Neural cell (in vitro differentiated cells): Measurements from ENCODE around the gene RAP1GAP2. TPM values are rescaled to one million over a fixed set of nuclear protein-coding genes. Genes with fewer than 3 reads are reported as not detected.

Experiments
- H2AFZ ChIP-seq: fragments of 200-600, 300-800 bp; sonication (generic), shearing (Covaris generic); 2 replicates; pipeline ENCODE4 v1.6.0; 2014; ENCODE audit warnings: low read depth, mild to moderate bottlenecking, antibody characterized with exemption, low read length, moderate library complexity
- H3F3A ChIP-seq: fragments of 200-600 bp; shearing (Covaris generic); 2 replicates; pipeline ENCODE4 v1.6.1; 2016; ENCODE audit warnings: mild to moderate bottlenecking, moderate library complexity, mixed read lengths, antibody characterized with exemption, low read length; ENCODE audit not compliant: insufficient read depth, poor library complexity, severe bottlenecking
- H3K27ac ChIP-seq: fragments of 200-600, 300-800 bp; sonication (generic), shearing (Covaris generic); 2 replicates; pipeline ENCODE4 v1.5.1; 2014; ENCODE audit warnings: mild to moderate bottlenecking, low read length, moderate library complexity
- H3K27me3 ChIP-seq: fragments of 300-800, 200-600 bp; sonication (generic), shearing (Covaris generic); 2 replicates; pipeline ENCODE4 v1.6.0; 2014; ENCODE audit warnings: mild to moderate bottlenecking, low read depth, low read length, moderate library complexity; ENCODE audit not compliant: insufficient read depth
- H3K36me3 ChIP-seq: fragments of 300-800, 200-600 bp; sonication (generic), shearing (Covaris generic); 2 replicates; pipeline ENCODE4 v1.5.1; 2014; ENCODE audit warnings: mild to moderate bottlenecking, antibody characterized with exemption, low read length, moderate library complexity; ENCODE audit not compliant: insufficient read depth
- H3K4me2 ChIP-seq: fragments of 300-800, 200-600 bp; sonication (generic), shearing (Covaris generic); 2 replicates; pipeline ENCODE4 v1.6.0; 2014; ENCODE audit warnings: mild to moderate bottlenecking, low read length
- H3K4me3 ChIP-seq: fragments of 300-800, 200-600 bp; sonication (generic), shearing (Covaris generic); 2 replicates; pipeline ENCODE4 v1.5.1; 2014; ENCODE audit warnings: mild to moderate bottlenecking, low read length, moderate library complexity
- H3K79me2 ChIP-seq: fragments of 200-600 bp; shearing (Covaris generic); replicated peaks from 2 replicates; pipeline ENCODE4 v1.6.0; 2014; ENCODE audit warnings: mild to moderate bottlenecking, low read length, moderate library complexity; ENCODE audit not compliant: insufficient read depth
- H3K9ac ChIP-seq: fragments of 300-800, 200-600 bp; sonication (generic), shearing (Covaris generic); 2 replicates; pipeline ENCODE4 v1.6.1; 2016; ENCODE audit warnings: mild to moderate bottlenecking, low read length, mixed read lengths
- H3K9me2 ChIP-seq: fragments of 200-600 bp; shearing (Covaris generic); 2 replicates; pipeline ENCODE4 v1.6.1; 2016; ENCODE audit warnings: mild to moderate bottlenecking, low read length, mixed read lengths; ENCODE audit not compliant: insufficient read depth
- H3K9me3 ChIP-seq: fragments of 200-600, 300-800 bp; sonication (generic), shearing (Covaris generic); 2 replicates; pipeline ENCODE4 v1.6.1; 2016; ENCODE audit warnings: mild to moderate bottlenecking, mixed run types, low read length, moderate library complexity, mixed read lengths
- H4K20me1 ChIP-seq: fragments of 200-600 bp; shearing (Covaris generic); 2 replicates; pipeline ENCODE4 v1.6.1; 2016; ENCODE audit warnings: mild to moderate bottlenecking, mixed run types; ENCODE audit not compliant: insufficient read depth
- EP300 ChIP-seq: fragments of 450-650 bp; conservative IDR thresholded peaks from 2 replicates; pipeline ENCODE4 v1.6.1; 2014; ENCODE audit warnings: antibody characterized with exemption, mild to moderate bottlenecking, moderate library complexity; ENCODE audit not compliant: poor library complexity, severe bottlenecking
- EZH2 ChIP-seq: fragments of 200-600, 300-800 bp; shearing (Covaris generic), sonication (generic); IDR thresholded peaks from 2 replicates; pipeline ENCODE4 v1.6.1; 2014; ENCODE audit warnings: antibody characterized with exemption, low read length, borderline replicate concordance, mild to moderate bottlenecking; ENCODE audit not compliant: insufficient read depth, poor library complexity, severe bottlenecking
- MXI1 ChIP-seq: fragments of 450-650 bp; conservative IDR thresholded peaks from 2 replicates; pipeline ENCODE4 v1.6.1; 2014; ENCODE audit warnings: antibody characterized with exemption, mild to moderate bottlenecking; ENCODE audit not compliant: poor library complexity, severe bottlenecking
- POLR2AphosphoS5 ChIP-seq: IDR thresholded peaks from 2 replicates; pipeline ENCODE4 v1.6.1; 2012
- RAD21 ChIP-seq: fragments of 450-650 bp; conservative IDR thresholded peaks from 2 replicates; pipeline ENCODE4 v1.6.1; 2014; ENCODE audit warnings: antibody characterized with exemption, mild to moderate bottlenecking, moderate library complexity
- SMC3 ChIP-seq: fragments of 450-650 bp; conservative IDR thresholded peaks from 2 replicates; pipeline ENCODE4 v1.6.1; 2014; ENCODE audit warnings: antibody characterized with exemption, mild to moderate bottlenecking, moderate library complexity; ENCODE audit not compliant: poor library complexity
- TAF1 ChIP-seq: IDR thresholded peaks from 2 replicates; pipeline ENCODE4 v1.6.1; 2012; ENCODE audit warnings: low read depth
- polyA plus RNA-seq: library from polyadenylated mRNA; depleted of rRNA; stranded (reverse); fragments of >200 nt; gene quantifications from 2 replicates; pipeline ENCODE4 v1.2.3, GENCODE V29; 2014
- TF ChIP-seq, protein P1 (sequence below): IDR thresholded peaks from 2 replicates; pipeline ENCODE4 v1.6.1; 2012; ENCODE audit warnings: borderline replicate concordance
- TF ChIP-seq, protein P2 (sequence below): fragments of 450-650 bp; IDR thresholded peaks from 2 replicates; pipeline ENCODE4 v1.5.1; 2014; ENCODE audit warnings: antibody characterized with exemption, mild to moderate bottlenecking, moderate library complexity; ENCODE audit not compliant: poor library complexity, severe bottlenecking

Gene RAP1GAP2
- polyA plus RNA-seq, 1 donor from 2014 or later, result 14.8 TPM

DNA sequence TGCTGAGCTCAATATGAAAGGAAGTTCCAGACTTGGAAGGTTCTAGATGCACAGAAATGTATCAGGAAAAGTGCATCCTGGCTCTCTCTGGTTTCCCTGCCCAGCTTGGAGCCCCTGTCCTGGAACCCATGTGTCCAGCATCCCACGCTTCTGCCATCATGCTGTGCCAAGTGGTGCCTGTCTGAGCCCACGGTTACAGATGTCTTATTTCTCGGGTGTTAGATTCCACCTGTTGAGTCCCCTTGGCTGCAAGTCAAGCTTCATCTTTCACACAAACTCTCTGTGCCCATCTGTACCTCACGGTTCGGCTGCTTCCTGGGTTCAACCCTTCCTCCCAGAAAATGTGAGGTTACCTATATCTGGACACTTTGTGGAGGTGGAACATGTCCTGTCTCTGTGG is 244.6 kb downstream of the RAP1GAP2 start:
- no peak overlapping the region for H3K9ac ChIP-seq
- TF ChIP-seq EZH2, result no peak
- TF ChIP-seq SMC3, result no peak
- TF ChIP-seq, protein P1, sequence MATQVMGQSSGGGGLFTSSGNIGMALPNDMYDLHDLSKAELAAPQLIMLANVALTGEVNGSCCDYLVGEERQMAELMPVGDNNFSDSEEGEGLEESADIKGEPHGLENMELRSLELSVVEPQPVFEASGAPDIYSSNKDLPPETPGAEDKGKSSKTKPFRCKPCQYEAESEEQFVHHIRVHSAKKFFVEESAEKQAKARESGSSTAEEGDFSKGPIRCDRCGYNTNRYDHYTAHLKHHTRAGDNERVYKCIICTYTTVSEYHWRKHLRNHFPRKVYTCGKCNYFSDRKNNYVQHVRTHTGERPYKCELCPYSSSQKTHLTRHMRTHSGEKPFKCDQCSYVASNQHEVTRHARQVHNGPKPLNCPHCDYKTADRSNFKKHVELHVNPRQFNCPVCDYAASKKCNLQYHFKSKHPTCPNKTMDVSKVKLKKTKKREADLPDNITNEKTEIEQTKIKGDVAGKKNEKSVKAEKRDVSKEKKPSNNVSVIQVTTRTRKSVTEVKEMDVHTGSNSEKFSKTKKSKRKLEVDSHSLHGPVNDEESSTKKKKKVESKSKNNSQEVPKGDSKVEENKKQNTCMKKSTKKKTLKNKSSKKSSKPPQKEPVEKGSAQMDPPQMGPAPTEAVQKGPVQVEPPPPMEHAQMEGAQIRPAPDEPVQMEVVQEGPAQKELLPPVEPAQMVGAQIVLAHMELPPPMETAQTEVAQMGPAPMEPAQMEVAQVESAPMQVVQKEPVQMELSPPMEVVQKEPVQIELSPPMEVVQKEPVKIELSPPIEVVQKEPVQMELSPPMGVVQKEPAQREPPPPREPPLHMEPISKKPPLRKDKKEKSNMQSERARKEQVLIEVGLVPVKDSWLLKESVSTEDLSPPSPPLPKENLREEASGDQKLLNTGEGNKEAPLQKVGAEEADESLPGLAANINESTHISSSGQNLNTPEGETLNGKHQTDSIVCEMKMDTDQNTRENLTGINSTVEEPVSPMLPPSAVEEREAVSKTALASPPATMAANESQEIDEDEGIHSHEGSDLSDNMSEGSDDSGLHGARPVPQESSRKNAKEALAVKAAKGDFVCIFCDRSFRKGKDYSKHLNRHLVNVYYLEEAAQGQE, result no peak
- TF ChIP-seq MXI1, result no peak
- no peak for TF ChIP-seq RAD21
- no peak for TF ChIP-seq POLR2AphosphoS5
- no peak for TF ChIP-seq TAF1
- TF ChIP-seq EP300, result no peak

DNA sequence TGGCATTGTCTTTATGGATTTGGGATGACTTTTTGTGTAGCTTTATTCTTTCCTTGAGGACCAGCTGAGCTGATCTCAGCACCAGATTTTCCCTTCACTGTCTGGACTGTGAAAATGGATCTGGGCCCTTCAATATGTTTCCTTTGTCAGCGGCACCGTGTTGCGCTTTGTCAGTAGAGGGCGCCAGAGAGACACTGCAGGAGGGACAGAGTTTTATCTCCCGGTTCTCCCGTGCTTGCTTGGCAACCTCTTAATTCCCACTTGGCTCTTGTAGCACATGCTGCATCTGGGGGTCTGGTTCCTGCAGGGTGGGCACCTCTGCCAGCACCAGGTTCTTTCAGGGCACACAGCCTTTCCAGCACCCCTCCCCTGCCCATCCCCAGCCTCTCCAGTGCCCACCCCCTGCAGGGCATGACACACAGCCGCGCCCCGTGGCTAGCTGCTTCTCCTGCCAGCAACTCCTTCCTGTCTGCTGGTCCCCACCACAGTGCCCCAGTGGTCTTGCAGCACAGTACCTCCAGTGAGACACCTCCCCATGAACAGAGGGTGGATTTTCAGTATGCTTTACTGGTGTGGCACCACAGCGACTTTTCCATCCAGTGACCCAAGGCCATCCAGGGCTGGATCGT is 247.6 kb downstream of the RAP1GAP2 start:
- Histone ChIP-seq H4K20me1 (no peaks in the 10 kb centered on the region), H3K9me2 (no peaks in the 10 kb centered on the region), H2AFZ (no peak overlapping the region), H3K79me2 (no peaks in the 10 kb centered on the region), H3K4me2 (no peak overlapping the region), H3K9me3 (no peaks in the 10 kb centered on the region), H3K36me3 (no peaks in the 10 kb centered on the region), H3F3A (no peaks in the 10 kb centered on the region), H3K9ac (no peak overlapping the region), H3K27me3 (no peaks in the 10 kb centered on the region), H3K27ac (no peak overlapping the region), H3K4me3 (no peak overlapping the region)
- no peak for TF ChIP-seq POLR2AphosphoS5
- TF ChIP-seq MXI1, result no peak

More for the DNA sequence above, 244.6 kb downstream of the RAP1GAP2 start:
- Histone ChIP-seq H3F3A (no peaks in the 10 kb centered on the region), H3K9me2 (no peaks in the 10 kb centered on the region), H3K9me3 (no peaks in the 10 kb centered on the region), H3K27me3 (no peaks in the 10 kb centered on the region), H3K4me3 (no peak overlapping the region), H3K79me2 (no peaks in the 10 kb centered on the region), H2AFZ (no peak overlapping the region), H3K4me2 (no peak overlapping the region), H4K20me1 (no peaks in the 10 kb centered on the region), H3K36me3 (no peaks in the 10 kb centered on the region), H3K27ac (no peak overlapping the region)

DNA sequence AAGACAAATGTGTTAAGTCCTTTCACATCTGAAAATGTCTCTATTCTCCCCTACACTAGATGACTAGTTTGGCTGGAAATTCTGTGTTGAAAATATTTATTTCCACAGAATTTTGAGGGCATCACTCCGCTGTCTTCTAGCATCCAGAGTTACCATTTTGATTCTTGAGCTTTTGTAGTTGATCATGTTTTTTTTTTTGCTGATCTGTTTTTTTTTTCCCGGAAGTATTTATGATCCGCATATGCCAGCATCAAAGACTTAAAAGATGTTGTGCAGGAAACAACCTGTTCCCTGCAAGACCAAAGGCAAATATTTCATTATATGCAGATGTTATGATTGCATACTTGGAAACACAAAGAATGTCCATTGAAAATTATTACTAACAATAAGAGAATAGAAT is 250.5 kb downstream of the RAP1GAP2 start:
- Histone ChIP-seq H3K27ac (no peak overlapping the region), H3K4me2 (no peak overlapping the region), H3K9me2 (no peaks in the 10 kb centered on the region), H3K79me2 (no peaks in the 10 kb centered on the region), H3K36me3 (no peaks in the 10 kb centered on the region), H3K9ac (no peak overlapping the region), H3F3A (no peaks in the 10 kb centered on the region), H4K20me1 (no peaks in the 10 kb centered on the region), H3K4me3 (no peak overlapping the region), H3K9me3 (no peaks in the 10 kb centered on the region), H2AFZ (no peak overlapping the region), H3K27me3 (no peaks in the 10 kb centered on the region)
- TF ChIP-seq POLR2AphosphoS5, result no peak
- TF ChIP-seq, protein P1, result no peak
- TF ChIP-seq, protein P2, sequence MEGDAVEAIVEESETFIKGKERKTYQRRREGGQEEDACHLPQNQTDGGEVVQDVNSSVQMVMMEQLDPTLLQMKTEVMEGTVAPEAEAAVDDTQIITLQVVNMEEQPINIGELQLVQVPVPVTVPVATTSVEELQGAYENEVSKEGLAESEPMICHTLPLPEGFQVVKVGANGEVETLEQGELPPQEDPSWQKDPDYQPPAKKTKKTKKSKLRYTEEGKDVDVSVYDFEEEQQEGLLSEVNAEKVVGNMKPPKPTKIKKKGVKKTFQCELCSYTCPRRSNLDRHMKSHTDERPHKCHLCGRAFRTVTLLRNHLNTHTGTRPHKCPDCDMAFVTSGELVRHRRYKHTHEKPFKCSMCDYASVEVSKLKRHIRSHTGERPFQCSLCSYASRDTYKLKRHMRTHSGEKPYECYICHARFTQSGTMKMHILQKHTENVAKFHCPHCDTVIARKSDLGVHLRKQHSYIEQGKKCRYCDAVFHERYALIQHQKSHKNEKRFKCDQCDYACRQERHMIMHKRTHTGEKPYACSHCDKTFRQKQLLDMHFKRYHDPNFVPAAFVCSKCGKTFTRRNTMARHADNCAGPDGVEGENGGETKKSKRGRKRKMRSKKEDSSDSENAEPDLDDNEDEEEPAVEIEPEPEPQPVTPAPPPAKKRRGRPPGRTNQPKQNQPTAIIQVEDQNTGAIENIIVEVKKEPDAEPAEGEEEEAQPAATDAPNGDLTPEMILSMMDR, result no peak
